ENCODE measurements around the gene TMEM218. TPM values are rescaled to one million over a fixed set of nuclear protein-coding genes. Genes with fewer than 3 reads are reported as not detected.

Gene TMEM218
- total RNA-seq, 1 experiment from 2014 or later, result 14.3 TPM

DNA sequence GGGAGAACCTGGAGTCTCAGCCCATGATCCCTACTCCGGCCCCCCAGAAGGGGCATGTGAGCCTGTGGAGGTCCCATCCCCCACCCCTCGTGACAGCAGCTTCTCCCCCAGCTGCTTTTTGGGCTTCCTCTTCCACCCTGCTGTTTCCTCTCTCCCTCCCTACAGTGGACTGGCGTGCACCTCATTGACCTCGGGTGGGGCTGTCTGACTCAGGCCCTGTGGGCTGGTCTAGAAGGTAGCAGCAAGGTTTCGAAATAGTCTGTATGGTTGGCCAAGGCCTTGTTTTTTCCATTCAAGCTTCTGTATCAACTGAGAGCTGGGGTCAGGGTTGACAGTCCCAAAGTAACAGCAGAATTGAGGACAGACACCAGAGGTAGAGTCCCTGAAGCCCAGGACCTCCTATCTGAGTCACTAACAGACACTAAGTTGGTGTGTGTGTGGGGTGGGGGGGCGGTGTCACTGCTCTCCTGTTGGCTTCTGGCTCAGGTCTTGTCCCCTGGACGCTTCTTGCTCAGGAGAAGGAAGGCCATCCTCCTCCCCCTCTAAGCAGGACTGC, 40.6 kb downstream of the TMEM218 start:
- no peak overlapping the region for H3K4ac ChIP-seq (ENCODE audit: low read depth, low read length)
- no peaks in the 10 kb centered on the region for H3K79me1 ChIP-seq (ENCODE audit: insufficient read depth, low read depth, low read length, poor library complexity, severe bottlenecking)
- H2BK15ac ChIP-seq (ENCODE audit: low read depth, low read length), result no peak overlapping the region
- no peak overlapping the region for H3K23ac ChIP-seq (ENCODE audit: insufficient read length, low read depth, low read length)
- Mint-ChIP-seq H3K27me3 (ENCODE audit: low read depth) (peaks cover 19% of the 10 kb centered on the region), H3K36me3 (ENCODE audit: insufficient read depth in 1 of 3, low read depth in 3 of 3) (no peaks in the 10 kb centered on the region), H3K9me3 (no peaks in the 10 kb centered on the region), H3K4me1 (peaks cover 16 to 22% of the 10 kb centered on the region in 2 experiments), H3K27ac (0 out of 7 replicates have a peak overlapping the region, but pooled peaks of 1 of the 3 experiments have one; percentile 27), H3K4me3 (no peak overlapping the region)
- no peak overlapping the region for H2BK20ac ChIP-seq (ENCODE audit: low read depth, low read length, poor library complexity, severe bottlenecking)
- DNase-seq, result no peak
- no peak overlapping the region for H3K56ac ChIP-seq (ENCODE audit: insufficient read length, low read depth, low read length)
- H4K8ac ChIP-seq (replicated peaks; ENCODE audit: insufficient read length, low read depth, low read length), result no peak overlapping the region
- no peak overlapping the region for H3T11ph ChIP-seq (ENCODE audit: low read length)
- H3K4me2 ChIP-seq (ENCODE audit: insufficient read depth, insufficient read length, low read length), result no peak overlapping the region
- no peak overlapping the region for H3K14ac ChIP-seq (ENCODE audit: insufficient read depth, low read length)
- H3K27me3 ChIP-seq (ENCODE audit: insufficient read depth, low read length), result no peaks in the 10 kb centered on the region
- H2BK5ac ChIP-seq (ENCODE audit: insufficient read length, low read length), result no peak overlapping the region
- no peaks in the 10 kb centered on the region for H3K4me1 ChIP-seq (ENCODE audit: insufficient read depth, low read length)
- H3K23me2 ChIP-seq (ENCODE audit: insufficient read length, low read depth, low read length, poor library complexity, severe bottlenecking), result no peaks in the 10 kb centered on the region
- no peaks in the 10 kb centered on the region for H3K9me3 ChIP-seq (ENCODE audit: control insufficient read depth, low read depth, low read length)
- WGBS (ENCODE audit: extremely low coverage, insufficient read length, low lambda C conversion rate), result no CpG with 5 or more reads among the region's 7 CpGs
- H2BK12ac ChIP-seq (ENCODE audit: insufficient read length, low read depth, low read length), result no peak overlapping the region
- TF ChIP-seq, protein P1, sequence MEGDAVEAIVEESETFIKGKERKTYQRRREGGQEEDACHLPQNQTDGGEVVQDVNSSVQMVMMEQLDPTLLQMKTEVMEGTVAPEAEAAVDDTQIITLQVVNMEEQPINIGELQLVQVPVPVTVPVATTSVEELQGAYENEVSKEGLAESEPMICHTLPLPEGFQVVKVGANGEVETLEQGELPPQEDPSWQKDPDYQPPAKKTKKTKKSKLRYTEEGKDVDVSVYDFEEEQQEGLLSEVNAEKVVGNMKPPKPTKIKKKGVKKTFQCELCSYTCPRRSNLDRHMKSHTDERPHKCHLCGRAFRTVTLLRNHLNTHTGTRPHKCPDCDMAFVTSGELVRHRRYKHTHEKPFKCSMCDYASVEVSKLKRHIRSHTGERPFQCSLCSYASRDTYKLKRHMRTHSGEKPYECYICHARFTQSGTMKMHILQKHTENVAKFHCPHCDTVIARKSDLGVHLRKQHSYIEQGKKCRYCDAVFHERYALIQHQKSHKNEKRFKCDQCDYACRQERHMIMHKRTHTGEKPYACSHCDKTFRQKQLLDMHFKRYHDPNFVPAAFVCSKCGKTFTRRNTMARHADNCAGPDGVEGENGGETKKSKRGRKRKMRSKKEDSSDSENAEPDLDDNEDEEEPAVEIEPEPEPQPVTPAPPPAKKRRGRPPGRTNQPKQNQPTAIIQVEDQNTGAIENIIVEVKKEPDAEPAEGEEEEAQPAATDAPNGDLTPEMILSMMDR (conservative IDR thresholded peaks at IDR 0.05), result no peak
- no peak overlapping the region for H2AFZ ChIP-seq (ENCODE audit: low read length)
- H3K79me2 ChIP-seq (ENCODE audit: insufficient read depth, low read length), result no peaks in the 10 kb centered on the region
- H4K91ac ChIP-seq (ENCODE audit: insufficient read length, low read depth, low read length), result no peak overlapping the region
- no peak overlapping the region for H2AK5ac ChIP-seq (ENCODE audit: insufficient read length, low read length)
- H4K5ac ChIP-seq (ENCODE audit: insufficient read length, low read depth, low read length), result no peak overlapping the region
- H3K27ac ChIP-seq (ENCODE audit: insufficient read length, low read depth, low read length), result no peak overlapping the region
- H3K9ac ChIP-seq (ENCODE audit: extremely low read depth, insufficient read length, low read length), result no peak overlapping the region
- no peaks in the 10 kb centered on the region for H4K20me1 ChIP-seq (ENCODE audit: control insufficient read depth, insufficient read depth, insufficient read length)
- no peak overlapping the region for H2BK120ac ChIP-seq (ENCODE audit: low read depth, low read length, poor library complexity, severe bottlenecking)
- no peak overlapping the region for H3K18ac ChIP-seq (ENCODE audit: insufficient read length, low read depth, low read length)

Measured in H9 (cell line).